H1 (cell line): ENCODE results near the gene BMF.

ENCODE experiments used
- CTCF ChIP-seq, 3 experiments: IDR thresholded peaks; 1 replicate in 2 of 3; 2 replicates in 1 of 3; pipeline versions ENCODE4 v1.5.1 to v1.6.1; 2011; ENCODE audit warnings: low read length in 3 of 3, mild to moderate bottlenecking in 3 of 3, inconsistent platforms in 2 of 3, low read depth in 1 of 3, moderate library complexity in 1 of 3; ENCODE audit not compliant: insufficient read depth in 1 of 3; ENCODE audit errors: control extremely low read depth in 1 of 3
- HDAC2 ChIP-seq, 2 experiments: fragments of 300-600 bp in 1 of 2; sonication (generic) in 1 of 2; IDR thresholded peaks; 2 replicates each; pipeline ENCODE4 v1.6.1; 2011 to 2012; ENCODE audit warnings: low read depth in 2 of 2, low read length in 2 of 2, mild to moderate bottlenecking in 2 of 2, moderate library complexity in 2 of 2, borderline replicate concordance in 1 of 2, inconsistent platforms in 1 of 2
- JUND ChIP-seq: IDR thresholded peaks from 2 replicates; pipeline ENCODE4 v1.6.1; 2011; ENCODE audit warnings: mild to moderate bottlenecking, improper control_type of control experiment, low read length
- NRF1 ChIP-seq: IDR thresholded peaks from 2 replicates; pipeline ENCODE4 v1.6.1; 2011; ENCODE audit warnings: mild to moderate bottlenecking, low read depth, low read length, improper control_type of control experiment
- SAP30 ChIP-seq: fragments of 300-600 bp; sonication (generic); IDR thresholded peaks from 2 replicates; pipeline ENCODE4 v1.7.1; 2012; ENCODE audit warnings: low read length, moderate library complexity, mild to moderate bottlenecking, inconsistent platforms; ENCODE audit not compliant: insufficient read depth, insufficient replicate concordance
- SP4 ChIP-seq: IDR thresholded peaks from 2 replicates; pipeline ENCODE4 v1.6.1; 2012; ENCODE audit warnings: low read length, inconsistent platforms

DNA sequence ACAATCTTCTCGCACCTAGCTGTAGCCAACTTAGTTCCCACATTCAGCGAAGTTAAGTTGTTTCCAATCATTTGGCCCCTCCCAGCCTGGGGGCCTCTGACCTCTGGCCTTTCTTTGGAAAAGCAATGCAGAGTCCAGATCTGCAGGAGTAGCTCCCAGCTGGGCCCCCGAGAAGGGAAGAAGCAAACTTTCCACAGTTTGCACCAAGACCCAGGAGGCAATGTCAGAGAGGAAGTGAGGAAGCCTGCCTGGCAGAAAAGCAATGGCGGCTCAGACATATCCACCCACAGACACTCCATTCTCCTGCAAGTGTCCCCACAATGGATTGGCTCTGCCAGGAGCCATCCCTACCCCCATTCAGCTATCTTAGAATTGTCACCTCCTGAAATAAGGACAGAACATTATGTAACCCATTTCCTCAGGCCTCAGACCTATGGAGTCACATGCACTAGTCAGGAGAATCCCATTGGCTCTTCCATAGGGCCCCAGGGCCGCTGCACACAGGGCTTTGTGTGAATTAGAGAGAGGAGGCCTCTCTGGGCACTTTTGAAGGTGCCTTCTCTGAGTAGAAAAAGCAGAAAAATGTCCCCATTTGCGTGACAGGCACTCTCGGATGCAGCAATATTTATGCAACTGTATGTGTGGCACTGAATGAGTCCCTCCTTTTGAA lies 49.2 kb upstream of the BMF start:
- TF ChIP-seq CTCF (IDR thresholded peaks at IDR 0.05; ENCODE audit: control extremely low read depth in 1 of 3, insufficient read depth in 1 of 3, low read depth in 1 of 3, low read length in 3 of 3) (no peak), SP4 (no peak), HDAC2 (IDR thresholded peaks at IDR 0.05; ENCODE audit: borderline replicate concordance in 1 of 2, low read depth in 2 of 2, low read length in 2 of 2) (no peak), NRF1 (no peak), JUND (no peak), SAP30 (no peak)
